GM19463 (cell line): ENCODE results near the gene AIG1.

ENCODE experiments used
- ATAC-seq: cut with Tn5 transposase; IDR thresholded peaks from one replicate; pipeline ENCODE4 v1.9.1; 2021; ENCODE audit warnings: mild to moderate bottlenecking, moderate library complexity; ENCODE audit not compliant: unreplicated experiment

Gene AIG1

DNA sequence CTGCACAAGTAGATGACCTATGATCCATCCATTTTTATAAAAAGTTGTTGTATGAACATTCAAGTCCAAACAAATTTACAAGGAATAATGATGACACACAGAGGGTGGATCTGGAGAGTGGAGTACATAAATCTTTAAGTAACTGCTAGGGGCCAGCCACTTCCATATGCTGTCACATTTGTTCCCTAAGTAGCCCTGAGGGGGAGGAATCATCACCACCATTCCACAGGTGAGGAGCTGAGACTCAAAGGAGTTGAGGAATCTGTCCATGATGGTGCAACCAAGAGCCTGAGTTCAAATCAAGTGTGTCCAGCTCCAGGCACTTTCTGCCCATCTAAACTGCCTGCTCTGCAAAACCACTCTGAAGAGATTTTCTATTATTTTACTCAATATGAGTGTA, 132.1 kb downstream of the AIG1 start:
- no peak for ATAC-seq

GRCh38 chr6:143193571-143194094, 132.9 kb downstream of the AIG1 start:
- no peak for ATAC-seq

GRCh38 chr6:143194095-143194589, 133.5 kb downstream of the AIG1 start:
- ATAC-seq, result no peak

GRCh38 chr6:143195349-143195845, 134.7 kb downstream of the AIG1 start:
- no peak for ATAC-seq

DNA sequence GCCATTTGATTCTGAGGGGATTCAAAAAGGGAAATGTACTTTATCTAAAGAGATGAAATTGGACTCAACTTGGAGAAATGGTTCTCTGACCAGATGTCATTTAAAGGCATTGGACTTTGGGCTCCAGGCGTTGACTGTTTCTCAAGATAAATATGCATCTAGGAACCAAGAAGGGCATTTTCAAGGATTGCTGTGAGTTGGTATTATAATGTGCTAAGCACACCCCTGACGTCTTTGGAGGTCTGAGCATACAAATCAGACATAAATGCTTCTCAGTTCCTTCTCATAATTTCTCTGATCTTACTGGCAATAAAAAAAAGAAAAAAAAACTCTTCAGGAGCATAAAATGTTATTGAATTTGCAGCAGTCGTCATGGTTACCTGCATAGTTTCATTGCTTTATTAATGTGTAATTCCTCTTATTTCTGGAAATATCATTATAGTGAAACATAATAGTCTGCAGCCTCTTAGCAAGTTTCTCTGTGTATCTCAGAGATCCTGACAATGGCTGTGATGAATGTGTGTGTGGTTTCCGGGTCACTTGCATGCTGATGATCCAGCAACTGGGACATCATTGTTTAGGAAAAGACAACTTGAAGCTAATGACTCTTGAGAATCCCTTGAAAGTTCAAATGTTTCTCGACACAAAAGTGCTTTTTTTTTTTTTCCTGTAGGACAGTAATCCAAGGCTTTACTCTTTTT, 136.0 kb downstream of the AIG1 start:
- ATAC-seq, result no peak

DNA sequence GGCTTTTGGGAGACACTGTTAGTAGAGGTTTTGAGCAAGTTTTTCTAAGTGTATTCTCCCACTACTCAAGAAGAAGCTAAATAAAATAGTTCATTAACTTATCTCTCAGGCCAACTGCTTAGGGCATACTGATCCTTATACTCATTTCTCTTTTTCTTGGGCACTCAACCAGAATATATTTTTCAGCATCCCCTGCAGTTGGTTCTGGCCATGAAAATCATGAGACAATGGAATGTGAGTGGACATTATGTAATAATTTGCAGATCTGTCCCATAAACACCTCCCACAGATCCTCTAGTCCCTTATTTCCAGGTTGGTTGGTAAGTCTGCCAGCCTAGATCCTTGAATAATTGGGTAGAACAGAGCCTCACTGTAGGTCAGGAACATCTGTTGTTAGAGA, 136.7 kb downstream of the AIG1 start:
- ATAC-seq, result no peak

- no peak for ATAC-seq
Measured at GRCh38 chr6:143198312-143198711, 137.6 kb downstream of the AIG1 start.

DNA sequence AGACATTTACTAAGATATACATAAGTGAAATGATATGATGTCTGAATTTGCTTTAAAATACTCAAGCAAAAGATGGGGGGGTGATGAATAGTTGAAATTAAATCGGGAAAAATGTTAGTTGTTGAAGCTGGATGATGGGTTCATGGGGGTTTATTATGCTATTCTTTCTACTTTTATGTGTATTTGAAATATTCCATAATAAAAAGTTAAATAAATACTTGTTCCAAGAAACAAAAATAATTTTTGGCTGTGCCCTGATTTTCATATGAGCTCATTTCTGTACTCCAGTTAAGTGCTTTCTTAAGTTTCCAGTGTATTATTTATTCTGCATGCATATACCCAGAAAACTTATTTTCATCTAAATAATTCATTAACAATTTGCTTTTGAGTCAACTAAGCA, 138.6 kb downstream of the AIG1 start:
- no peak for ATAC-seq

- ATAC-seq, result no peak
Measured at GRCh38 chr6:143200167-143200770, 139.6 kb downstream of the AIG1 start.

DNA sequence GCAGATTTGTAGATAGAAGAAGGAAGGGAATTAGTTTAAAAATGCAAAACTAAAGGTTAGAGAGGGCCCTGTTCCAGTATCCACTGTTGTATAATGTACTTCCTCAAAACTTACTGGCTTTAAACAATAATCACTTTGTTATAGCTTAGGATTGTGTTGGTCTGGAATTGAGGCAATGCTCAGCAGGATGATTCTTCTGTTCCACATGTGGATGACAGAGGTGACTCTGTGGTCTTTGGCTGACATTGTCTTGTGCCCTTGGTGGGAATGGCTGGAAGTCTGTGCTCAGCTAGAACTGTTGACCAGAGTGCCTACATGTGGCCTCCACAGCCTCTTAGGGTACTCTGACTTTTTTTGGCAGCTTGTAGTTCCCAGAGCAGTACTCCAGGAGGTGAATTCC, 143.4 kb downstream of the AIG1 start:
- ATAC-seq, result no peak

GRCh38 chr6:143205131-143205535, 144.4 kb downstream of the AIG1 start:
- no peak for ATAC-seq

DNA sequence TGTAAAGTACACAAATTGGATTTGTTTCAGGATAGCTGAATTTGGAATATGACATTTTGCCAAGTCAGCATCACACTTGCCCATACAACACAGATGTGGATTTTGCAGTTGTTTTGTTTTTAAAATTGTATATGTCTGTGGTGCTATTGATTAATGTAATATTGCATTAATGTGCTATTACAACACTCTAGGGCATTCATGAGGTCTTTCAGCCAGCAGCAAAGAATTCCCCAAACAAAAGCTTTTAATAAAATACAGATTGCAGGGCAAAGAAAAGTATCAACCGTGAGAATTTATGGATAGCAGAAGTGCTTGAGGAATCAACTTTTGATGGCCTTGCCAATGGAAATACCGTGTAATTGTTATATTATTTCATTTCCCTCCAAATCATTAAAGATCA, 144.9 kb downstream of the AIG1 start:
- no peak for ATAC-seq

DNA sequence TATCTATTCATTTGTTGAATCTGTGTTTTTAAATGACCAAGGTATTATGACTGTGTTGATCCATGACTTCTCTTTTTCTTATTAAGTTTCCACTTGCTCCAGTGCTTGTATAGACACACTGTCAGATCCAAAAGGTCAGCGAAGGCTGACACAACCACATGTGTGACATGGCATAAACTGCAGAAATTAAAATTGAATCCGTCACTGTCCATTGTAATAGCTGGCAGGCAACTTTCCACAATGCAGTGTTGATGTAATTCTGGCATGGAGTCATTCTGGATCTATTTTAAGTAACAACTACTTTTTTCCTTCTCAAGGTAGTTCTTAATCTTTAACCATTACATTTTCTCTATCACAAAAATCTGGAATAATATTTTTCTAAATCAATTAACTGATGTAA, 145.3 kb downstream of the AIG1 start:
- ATAC-seq, result no peak

DNA sequence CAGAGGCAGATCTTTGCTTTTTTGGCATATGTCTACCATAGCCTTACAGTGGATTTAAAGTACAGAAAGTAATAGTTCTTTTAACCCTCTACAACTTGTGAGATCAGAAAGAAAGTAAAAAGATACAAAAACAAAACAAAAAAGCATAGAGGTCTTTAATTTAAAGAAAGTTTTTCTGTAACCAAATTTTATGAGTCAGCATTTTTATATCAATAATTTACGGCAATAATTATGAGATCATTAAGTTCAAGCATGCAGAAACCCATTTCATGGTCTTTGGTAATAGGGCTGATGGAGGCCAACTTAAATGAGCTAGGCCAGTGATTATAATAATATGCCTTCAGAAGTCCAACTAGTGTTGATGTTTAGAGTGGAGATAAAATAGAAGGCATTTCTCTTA, 145.9 kb downstream of the AIG1 start:
- no peak for ATAC-seq

GRCh38 chr6:143210420-143210819, 149.7 kb downstream of the AIG1 start:
- no peak for ATAC-seq

- ATAC-seq, result no peak
Measured at GRCh38 chr6:143213859-143214376, 153.2 kb downstream of the AIG1 start.

DNA sequence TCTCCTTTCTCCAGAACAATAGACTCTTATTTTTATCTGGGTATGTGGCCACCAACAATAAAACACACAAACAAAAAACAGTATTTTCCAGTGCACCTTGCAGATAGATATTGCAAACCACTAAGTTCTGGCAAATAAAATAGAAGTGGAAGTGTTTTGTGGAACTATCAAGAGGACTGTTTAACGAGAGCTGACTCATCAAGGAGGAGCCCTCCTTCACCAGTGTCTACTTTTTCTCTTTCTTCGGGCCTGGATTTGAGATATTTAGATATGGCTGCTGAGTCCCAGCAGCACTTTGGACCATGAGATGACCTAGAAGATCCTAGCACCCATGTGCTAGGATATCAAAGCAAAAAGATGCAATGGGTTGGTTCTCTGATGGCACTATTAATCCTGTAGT, 154.7 kb downstream of the AIG1 start:
- ATAC-seq, result no peak

DNA sequence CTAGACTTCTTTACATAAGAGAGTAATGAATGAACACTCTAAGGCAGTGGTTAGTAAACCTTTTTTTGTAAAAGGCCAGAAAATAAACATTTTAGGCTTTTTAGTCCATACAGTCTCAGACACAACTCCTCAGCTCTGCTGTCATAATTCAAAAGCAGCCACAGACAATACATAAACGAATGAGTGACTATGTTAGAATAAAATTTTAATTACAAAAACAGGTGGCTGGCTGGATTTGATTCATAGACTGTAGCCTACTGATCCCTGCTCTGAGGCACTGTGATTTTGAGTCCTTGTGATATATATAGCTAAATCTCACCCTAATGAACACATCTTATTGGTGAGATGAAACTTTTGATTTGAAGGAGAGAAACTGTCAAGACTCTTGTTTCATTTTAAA, 155.1 kb downstream of the AIG1 start:
- ATAC-seq, result no peak

- ATAC-seq, result no peak
Measured at GRCh38 chr6:143218233-143218632, 157.5 kb downstream of the AIG1 start.

GRCh38 chr6:143221698-143222097, 161.0 kb downstream of the AIG1 start:
- no peak for ATAC-seq

DNA sequence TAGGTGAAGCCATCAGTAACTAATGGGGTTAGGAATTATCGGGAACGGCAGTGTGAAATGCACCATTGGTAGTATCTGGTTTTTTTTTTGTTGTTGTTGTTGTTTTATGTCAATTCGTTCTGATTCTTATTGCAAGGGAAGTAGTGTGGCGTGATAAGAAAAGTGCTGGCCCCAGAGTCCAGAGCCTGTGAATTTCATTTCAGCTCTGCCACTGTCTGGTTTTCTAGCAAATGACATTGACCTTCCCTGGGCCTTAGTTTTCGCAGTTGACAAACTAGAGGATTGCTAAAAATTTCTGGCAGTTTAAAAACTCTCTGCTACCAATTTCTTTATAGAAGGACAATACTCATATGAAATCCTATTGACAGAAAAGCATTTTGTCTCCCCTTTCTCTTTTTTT, 161.6 kb downstream of the AIG1 start:
- ATAC-seq, result no peak

GRCh38 chr6:143222801-143223231, 162.1 kb downstream of the AIG1 start:
- no peak for ATAC-seq
